RPMI7951 (cell line): ENCODE measurements around the gene LPP. TPM values are rescaled to one million over a fixed set of nuclear protein-coding genes. Genes with fewer than 3 reads are reported as not detected.
"Not testable (repeated sequence)": the region's sequence is repeated elsewhere in the genome, so short reads cannot be mapped to it uniquely, and the experiment has no call there.

Experiments
- DNase-seq: peaks from one replicate; pipeline ENCODE4 v3.0.0-alpha.2; 2012; ENCODE audit warnings: low read depth
- total RNA-seq: library from RNA; depleted of rRNA; stranded (reverse); fragments of >200 nt; shearing (Covaris generic); gene quantifications from 2 replicates; pipeline ENCODE4 v1.2.3, GENCODE V29; 2014

LPP gene
- total RNA-seq, 1 experiment from 2014 or later, result 30.2 TPM

GRCh38 chr3:188698436-188698835, 544.5 kb downstream of the LPP start:
- DNase-seq, result no peak

DNA sequence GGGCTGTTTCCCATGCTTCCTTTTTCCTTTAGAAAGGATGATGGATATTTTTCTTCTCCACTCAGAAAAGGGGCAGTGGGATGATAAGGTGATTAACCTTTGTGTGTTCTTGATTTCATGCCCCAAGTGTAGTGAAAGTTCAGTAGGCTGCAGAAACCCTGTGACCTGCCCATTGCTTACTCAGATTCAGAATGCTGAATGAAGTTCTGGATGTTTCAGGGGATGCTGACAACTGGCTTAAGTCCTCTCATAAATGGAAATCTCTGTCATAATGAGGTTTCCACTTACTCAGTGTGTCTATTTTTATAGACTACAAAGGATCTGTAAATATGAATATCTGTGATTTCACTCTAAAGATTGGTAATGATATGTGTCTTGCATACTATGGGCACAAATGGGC, 546.5 kb downstream of the LPP start:
- no peak for DNase-seq

DNA sequence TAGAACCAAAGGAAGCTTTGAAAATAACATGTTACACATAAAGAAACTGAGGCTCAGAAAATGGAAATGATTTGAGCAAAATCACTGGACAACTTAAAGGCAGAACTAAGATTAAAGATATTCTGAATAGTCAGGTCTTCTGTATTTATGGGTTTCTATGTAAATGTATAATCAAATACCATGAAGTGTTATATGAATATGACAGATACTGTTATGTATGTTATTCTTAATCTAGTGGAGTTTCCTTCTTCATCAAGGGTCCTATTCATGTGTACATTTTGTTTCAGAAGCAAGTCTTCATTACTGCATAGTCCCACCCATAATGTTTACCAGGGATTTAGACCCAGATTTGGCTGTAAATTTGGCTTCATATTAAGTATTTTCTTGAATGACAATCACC, 547.0 kb downstream of the LPP start:
- DNase-seq, result no peak

DNA sequence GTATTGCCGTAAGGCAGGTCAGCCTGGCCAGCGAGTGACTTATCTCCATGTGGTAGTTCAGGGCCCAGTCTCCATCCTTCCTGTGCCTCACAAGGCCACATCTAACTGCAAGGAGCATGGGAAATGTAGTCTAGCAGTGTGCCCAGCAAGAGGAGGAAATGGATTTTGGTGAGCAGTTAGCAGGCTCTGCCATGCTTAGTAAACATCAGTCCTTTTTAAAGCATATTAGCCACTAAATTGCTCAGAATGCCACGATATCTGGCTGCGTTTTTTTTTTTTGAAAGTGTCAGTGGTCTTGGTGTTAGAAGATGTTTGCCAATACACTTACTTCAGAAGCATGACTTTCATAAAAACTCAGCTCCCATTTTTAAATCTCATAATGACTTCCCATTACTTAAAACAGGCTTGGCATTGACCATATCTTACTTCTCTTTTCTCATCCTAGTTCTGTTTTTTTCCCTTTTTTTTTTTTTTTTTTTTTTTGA, 547.6 kb downstream of the LPP start:
- DNase-seq, result no peak

DNA sequence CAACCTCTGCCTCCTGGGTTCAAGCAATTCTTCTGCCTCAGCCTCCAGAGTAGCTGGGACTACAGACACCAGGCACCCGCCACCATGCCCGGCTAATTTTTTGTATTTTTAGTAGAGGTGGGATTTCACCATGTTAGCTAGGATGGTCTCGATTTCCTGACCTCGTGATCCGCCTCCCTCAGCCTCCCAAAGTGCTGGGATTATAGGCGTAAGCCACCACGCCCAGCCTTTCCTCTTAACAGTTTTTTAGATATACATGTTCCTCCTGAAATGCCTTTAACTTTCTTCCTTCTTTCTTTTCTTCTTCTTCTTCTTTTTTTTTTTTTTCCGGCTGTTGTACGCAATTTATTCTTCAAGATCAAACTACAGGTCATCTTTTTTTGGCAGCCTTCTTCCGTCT, 548.1 kb downstream of the LPP start:
- DNase-seq, result not testable (repeated sequence)

GRCh38 chr3:188706176-188706575, 552.2 kb downstream of the LPP start:
- no peak for DNase-seq

DNA sequence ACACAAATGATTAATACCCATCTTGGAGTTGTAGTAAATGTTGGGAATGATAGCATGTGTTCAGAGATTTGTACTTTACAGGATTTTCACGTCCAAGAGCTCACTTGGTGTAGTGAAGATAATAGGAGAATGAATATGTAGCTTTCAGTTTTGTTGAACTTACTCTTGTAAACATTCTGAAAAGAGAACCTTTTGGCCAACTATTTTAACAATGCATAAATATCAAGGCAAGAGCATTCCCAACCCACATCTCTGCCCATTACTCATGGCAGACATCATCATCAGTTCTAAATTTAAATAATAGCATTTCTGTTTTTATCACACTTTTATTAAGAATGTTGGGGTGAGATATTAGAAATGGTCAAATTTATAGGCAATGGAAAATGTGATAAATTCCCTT, 552.6 kb downstream of the LPP start:
- no peak for DNase-seq

DNA sequence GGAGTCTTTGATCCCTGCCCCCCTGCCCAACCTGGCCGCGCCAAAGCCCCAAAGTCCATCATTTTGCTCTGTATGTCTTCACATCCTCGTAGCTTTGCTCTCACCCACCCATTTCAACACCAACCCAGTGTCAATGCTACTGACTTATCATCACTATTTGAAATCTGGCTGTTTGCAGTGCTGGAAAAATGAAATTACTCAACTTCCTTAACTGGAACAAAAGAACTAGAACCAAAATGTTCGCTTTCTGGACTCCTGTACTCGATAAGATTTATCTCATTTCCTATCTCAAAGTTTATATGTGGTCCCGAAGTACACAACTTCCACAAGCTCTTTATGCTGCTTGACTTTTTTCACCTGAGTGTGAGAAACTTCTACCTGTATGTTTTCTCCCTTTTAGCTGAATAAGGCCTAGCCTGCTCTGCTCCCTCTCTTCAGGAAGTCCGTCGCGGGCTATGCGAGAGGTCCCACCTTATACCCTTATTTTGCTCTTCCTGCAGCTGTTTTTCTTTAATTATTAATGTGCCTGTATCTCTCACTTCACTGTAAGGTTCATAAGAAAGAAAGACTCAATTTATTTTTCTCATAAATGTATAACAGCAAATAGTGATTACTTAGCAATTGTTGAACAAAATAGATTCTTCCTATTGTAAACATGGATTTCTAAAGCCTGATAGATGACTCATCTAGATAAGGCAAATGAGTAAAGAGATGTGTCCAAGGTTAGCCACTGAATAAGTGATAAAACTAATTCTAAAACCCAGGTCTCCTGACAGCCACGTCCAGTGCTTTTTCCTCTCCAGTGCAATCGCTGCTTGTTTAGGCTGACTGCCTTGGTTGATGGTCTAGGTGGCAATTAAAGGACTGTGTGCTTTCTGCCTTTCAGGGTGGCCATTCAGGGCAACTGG, 553.7 kb downstream of the LPP start:
- no peak for DNase-seq

DNA sequence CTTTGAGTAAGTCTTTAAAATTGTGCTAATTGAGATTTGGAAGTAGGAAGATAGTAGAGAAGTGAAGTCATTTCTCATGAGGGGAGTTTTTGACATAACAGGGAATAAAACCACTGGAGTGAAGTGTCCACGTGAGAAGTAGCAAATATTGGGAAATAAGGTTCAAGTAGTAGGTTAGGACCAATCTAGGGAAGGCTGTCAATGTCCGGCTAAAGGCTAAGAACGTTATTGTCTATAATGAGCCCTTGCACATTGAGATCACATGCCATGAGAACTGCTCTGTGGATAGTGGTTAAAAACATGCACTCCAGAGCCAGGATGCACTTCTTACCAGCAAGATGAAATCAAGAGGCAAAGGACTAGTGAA, 557.9 kb downstream of the LPP start:
- DNase-seq, result no peak

DNA sequence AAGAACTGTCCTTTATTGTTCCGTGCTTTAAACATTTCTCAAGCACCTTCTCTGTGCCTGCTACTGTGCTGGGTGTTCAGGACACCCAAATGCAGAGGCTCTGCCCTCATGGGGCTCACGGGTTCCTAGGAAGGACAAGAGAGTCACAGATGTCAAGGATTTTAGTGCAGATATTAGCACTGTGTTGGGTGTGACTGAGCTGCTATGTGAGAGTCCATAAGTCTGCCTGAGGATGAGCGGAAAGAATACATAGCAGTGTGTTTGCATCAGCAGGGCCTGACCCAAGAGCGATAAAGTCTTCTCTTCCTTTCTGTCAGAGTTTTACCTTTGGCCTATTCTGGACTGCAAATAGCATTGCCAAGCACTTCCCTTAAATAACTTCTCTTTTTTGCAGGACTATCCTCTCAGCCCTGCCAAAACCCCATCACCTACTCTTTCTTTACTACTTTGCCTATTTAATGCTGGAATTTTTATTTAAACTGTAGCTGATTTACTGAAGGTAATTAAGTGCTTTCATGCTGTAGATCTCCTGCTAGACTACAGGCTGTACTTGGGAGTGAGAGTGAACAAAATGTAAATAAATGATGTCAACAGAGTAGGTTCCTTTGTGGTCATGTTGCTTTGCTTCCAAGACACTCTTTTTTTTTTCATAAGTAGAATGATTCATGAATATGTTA, 558.4 kb downstream of the LPP start:
- DNase-seq, result no peak

GRCh38 chr3:188712991-188713390, 559.0 kb downstream of the LPP start:
- no peak for DNase-seq

DNA sequence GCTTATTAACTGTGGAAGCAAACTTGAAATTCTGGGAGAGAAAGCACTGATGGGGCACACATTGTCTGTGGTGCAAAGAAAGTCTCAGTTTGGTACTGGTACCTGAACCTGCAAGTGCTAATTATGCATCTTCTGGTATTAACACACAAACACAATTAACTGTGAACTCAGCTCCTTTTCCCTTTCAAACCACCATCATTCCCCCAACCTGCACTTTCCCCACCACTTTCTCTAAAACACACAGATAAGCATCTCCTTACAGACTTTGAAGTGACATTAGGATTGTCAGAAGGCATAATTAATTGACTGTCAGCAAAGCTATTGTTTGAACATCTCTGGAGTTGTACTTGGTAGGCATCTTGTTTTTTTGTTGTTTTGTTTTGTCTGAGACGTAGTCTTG, 565.6 kb downstream of the LPP start:
- DNase-seq, result no peak

GRCh38 chr3:188720215-188720614, 566.3 kb downstream of the LPP start:
- no peak for DNase-seq

- DNase-seq, result peak; percentile 46
Observed at GRCh38 chr3:188720636-188721035, 566.7 kb downstream of the LPP start.

DNA sequence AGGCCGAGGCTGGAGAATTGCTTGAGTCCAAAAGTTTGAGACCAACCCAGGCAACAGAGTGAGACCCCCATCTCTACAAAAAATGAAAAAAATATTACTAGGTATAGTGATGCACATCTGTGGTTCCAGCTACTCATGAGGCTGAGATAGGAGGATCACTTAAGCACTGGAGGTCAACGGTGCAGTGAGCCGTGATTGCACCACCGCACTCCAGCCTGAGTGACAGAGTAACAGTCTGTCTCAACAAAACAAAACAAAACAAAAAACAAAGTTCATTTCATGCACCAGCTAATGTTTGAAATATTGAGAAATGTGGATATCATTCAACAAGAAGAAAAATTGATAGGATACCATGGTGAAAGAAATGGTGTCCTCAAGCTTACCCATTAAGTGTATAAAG, 567.4 kb downstream of the LPP start:
- no peak for DNase-seq

GRCh38 chr3:188721990-188722389, 568.0 kb downstream of the LPP start:
- no peak for DNase-seq

- no peak for DNase-seq
Observed at GRCh38 chr3:188722963-188723362, 569.0 kb downstream of the LPP start.

- DNase-seq, result no peak
Observed at GRCh38 chr3:188727052-188727451, 573.1 kb downstream of the LPP start.

- DNase-seq, result no peak
Observed at GRCh38 chr3:188728371-188728896, 574.5 kb downstream of the LPP start.

DNA sequence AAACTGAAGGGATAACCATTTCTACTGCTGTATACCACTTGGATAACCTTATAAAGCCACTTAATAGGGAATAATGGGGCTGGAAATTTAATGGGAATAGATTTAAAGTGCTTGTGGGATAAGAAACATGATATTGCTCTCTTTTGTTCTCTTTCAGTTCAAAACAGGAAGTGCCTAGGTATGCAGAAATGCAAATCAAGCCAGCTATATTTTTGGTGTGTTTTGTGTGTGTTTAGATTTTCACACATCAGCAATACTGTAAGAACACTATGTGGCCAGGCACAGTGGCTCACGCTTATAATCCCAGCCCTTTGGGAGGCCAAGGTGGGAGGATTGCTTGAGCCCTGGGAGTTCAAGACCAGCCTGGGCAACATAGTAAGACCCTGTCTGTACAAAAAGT, 575.5 kb downstream of the LPP start:
- DNase-seq, result no peak

DNA sequence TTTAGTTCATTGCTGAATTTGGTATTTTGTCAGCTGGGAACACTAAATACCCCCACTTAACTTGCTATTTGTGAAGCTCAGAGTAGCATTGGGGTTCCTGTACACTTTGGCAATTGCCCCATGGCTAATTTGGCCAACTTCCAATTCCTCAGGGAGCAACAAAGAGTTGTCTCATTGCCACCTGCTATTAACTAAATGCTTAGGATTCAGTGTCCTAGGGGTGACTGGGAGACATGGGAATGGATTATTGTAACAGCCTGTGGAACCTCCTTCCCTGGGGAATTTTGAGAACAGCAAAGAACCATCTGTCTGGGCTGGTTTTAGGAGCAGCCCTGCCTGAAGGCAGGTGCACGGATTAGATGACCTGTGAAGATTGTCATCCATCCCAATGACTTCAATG, 580.4 kb downstream of the LPP start:
- DNase-seq, result no peak

- DNase-seq, result no peak
Observed at GRCh38 chr3:188739511-188739910, 585.6 kb downstream of the LPP start.

DNA sequence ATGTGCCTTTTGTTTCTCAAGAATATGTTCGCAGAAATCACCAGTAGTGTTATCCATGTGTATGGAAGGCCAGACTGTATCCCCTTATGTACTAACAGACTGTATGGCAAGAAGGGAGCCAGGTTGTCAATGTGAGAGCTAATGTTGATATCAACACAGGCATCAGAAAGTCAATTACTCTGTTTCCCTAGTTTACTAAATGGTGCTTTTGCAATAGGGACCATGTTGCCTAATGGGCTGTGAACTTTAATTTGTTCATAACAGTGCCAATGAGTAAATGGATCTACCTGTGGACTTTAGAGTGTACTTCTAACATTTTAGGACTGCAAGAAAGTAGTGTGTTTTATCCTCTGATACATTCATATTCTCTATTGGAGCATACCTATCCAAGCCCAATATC, 586.1 kb downstream of the LPP start:
- DNase-seq, result no peak
